Suprapubic skin (tissue), 4 donors: ENCODE measurements around the gene BBLN. TPM values are rescaled to one million over a fixed set of nuclear protein-coding genes. Genes with fewer than 3 reads are reported as not detected.

ENCODE experiments used
- DNase-seq, 2 donors: peaks; one replicate each; pipeline ENCODE4 v3.0.0-alpha.2; 2019; ENCODE audit warnings: low spot score in 2 of 2
- H3K27ac ChIP-seq: fragments of 200-600 bp; sonication (generic); one replicate; pipeline ENCODE4 v1.5.1; 2019
- H3K27me3 ChIP-seq: fragments of 200-600 bp; sonication (generic); one replicate; pipeline ENCODE4 v1.5.1; 2019
- H3K36me3 ChIP-seq: fragments of 200-600 bp; sonication (generic); one replicate; pipeline ENCODE4 v1.5.1; 2019
- H3K4me1 ChIP-seq: fragments of 200-600 bp; sonication (generic); one replicate; pipeline ENCODE4 v1.5.1; 2019
- H3K4me3 ChIP-seq: fragments of 200-600 bp; sonication (generic); one replicate; pipeline ENCODE4 v1.5.1; 2019; ENCODE audit warnings: mild to moderate bottlenecking
- H3K9me3 ChIP-seq: fragments of 200-600 bp; sonication (generic); one replicate; pipeline ENCODE4 v1.5.1; 2019
- CTCF ChIP-seq, 2 donors: fragments of 200-600 bp in 1 of 2; fragments of 450-650 bp in 1 of 2; sonication (generic) in 1 of 2; IDR thresholded peaks; one replicate each; pipeline ENCODE4 v1.5.1; 2016 to 2019; ENCODE audit warnings: antibody characterized with exemption in 2 of 2, mild to moderate bottlenecking in 1 of 2, moderate library complexity in 1 of 2
- EP300 ChIP-seq: sonication (generic); formaldehyde crosslinking; IDR thresholded peaks from one replicate; pipeline ENCODE4 v1.6.1; 2017; ENCODE audit warnings: antibody characterized with exemption
- POLR2A ChIP-seq, 2 donors: fragments of 450-650 bp; IDR thresholded peaks; one replicate each; pipeline ENCODE4 v1.6.1; 2017; ENCODE audit warnings: antibody characterized with exemption in 2 of 2, mild to moderate bottlenecking in 2 of 2, moderate library complexity in 2 of 2
- POLR2AphosphoS5 ChIP-seq, 3 donors: sonication (generic); formaldehyde crosslinking; IDR thresholded peaks; one replicate each; pipeline ENCODE4 v1.6.1; 2017; ENCODE audit warnings: antibody characterized with exemption in 3 of 3
- WGBS: methylation state at CpG from one replicate; pipeline ENCODE4 v1.1.5; 2018; 5-methylcytosine and 5-hydroxymethylcytosine counted together
- total RNA-seq, 4 donors: library from RNA; depleted of rRNA; stranded (reverse); fragments of >200 nt; gene quantifications; one replicate each; pipeline ENCODE4 v1.1.0, GENCODE V29; 2016

Gene BBLN
- total RNA-seq, 4 donors from 2014 or later: 157 to 345 (median 224) TPM

GRCh38 chr9:128136816-128137793, 23.0 kb upstream of the BBLN start:
- Histone ChIP-seq H3K9me3 (no peaks in the 10 kb centered on the region), H3K4me1 (no peaks in the 10 kb centered on the region), H3K36me3 (no peaks in the 10 kb centered on the region), H3K27ac (no peak overlapping the region), H3K4me3 (no peak overlapping the region), H3K27me3 (no peaks in the 10 kb centered on the region)
- no peak for TF ChIP-seq POLR2A (IDR thresholded peaks at IDR 0.05)
- no peak for TF ChIP-seq EP300
- TF ChIP-seq POLR2AphosphoS5 (IDR thresholded peaks at IDR 0.05): no peak
- TF ChIP-seq CTCF (IDR thresholded peaks at IDR 0.05): no peak
- DNase-seq: peak in 1 of 2 donors; percentile 44
- 87% methylated on average over 18 of the region's 18 CpGs for WGBS

GRCh38 chr9:128138001-128138400, 22.1 kb upstream of the BBLN start:
- WGBS: no CpG with 5 or more reads among the region's 3 CpGs
- Histone ChIP-seq H3K4me3 (no peak overlapping the region), H3K36me3 (no peaks in the 10 kb centered on the region), H3K4me1 (no peaks in the 10 kb centered on the region), H3K9me3 (no peaks in the 10 kb centered on the region), H3K27me3 (no peaks in the 10 kb centered on the region), H3K27ac (no peak overlapping the region)
- no peak for TF ChIP-seq POLR2A (IDR thresholded peaks at IDR 0.05)
- DNase-seq: peak in 1 of 2 donors; percentile 49

- Histone ChIP-seq H3K9me3 (no peaks in the 10 kb centered on the region), H3K4me3 (no peak overlapping the region), H3K36me3 (no peaks in the 10 kb centered on the region), H3K4me1 (peaks cover 10% of the 10 kb centered on the region), H3K27ac (no peak overlapping the region), H3K27me3 (no peaks in the 10 kb centered on the region)
- TF ChIP-seq EP300 (no peak), CTCF (IDR thresholded peaks at IDR 0.05) (no peak), POLR2A (IDR thresholded peaks at IDR 0.05) (no peak), POLR2AphosphoS5 (IDR thresholded peaks at IDR 0.05) (no peak)
- 80% methylated on average over 3 of the region's 16 CpGs for WGBS
- peak in 1 of 2 donors; percentile 7 for DNase-seq
Measured at GRCh38 chr9:128139621-128140020, 20.4 kb upstream of the BBLN start.

GRCh38 chr9:128141604-128142003, 18.5 kb upstream of the BBLN start:
- TF ChIP-seq EP300 (no peak), POLR2A (IDR thresholded peaks at IDR 0.05) (no peak), POLR2AphosphoS5 (IDR thresholded peaks at IDR 0.05) (no peak), CTCF (IDR thresholded peaks at IDR 0.05) (no peak)
- Histone ChIP-seq H3K27me3 (no peaks in the 10 kb centered on the region), H3K9me3 (no peaks in the 10 kb centered on the region), H3K4me3 (no peak overlapping the region), H3K27ac (no peak overlapping the region), H3K4me1 (peaks cover 25% of the 10 kb centered on the region), H3K36me3 (no peaks in the 10 kb centered on the region)
- WGBS: 100% methylated on average over 2 of the region's 3 CpGs
- peak in 1 of 2 donors; percentile 16 for DNase-seq

GRCh38 chr9:128142061-128142460, 18.0 kb upstream of the BBLN start:
- no peak for TF ChIP-seq CTCF (IDR thresholded peaks at IDR 0.05)
- no peak for TF ChIP-seq POLR2AphosphoS5 (IDR thresholded peaks at IDR 0.05)
- TF ChIP-seq EP300: no peak
- no peak for TF ChIP-seq POLR2A (IDR thresholded peaks at IDR 0.05)
- H3K9me3 ChIP-seq: no peaks in the 10 kb centered on the region
- WGBS: 74% methylated on average over 4 of the region's 4 CpGs
- peaks cover 25% of the 10 kb centered on the region for H3K4me1 ChIP-seq
- H3K36me3 ChIP-seq: no peaks in the 10 kb centered on the region
- H3K27me3 ChIP-seq: no peaks in the 10 kb centered on the region
- H3K4me3 ChIP-seq: no peak overlapping the region
- no peak overlapping the region for H3K27ac ChIP-seq
- DNase-seq: no peak
